NOMO-1 treated with DMSO at 0.1 percent for 48 hours (cell line): ENCODE data around the gene SNX18.
"Not testable (repeated sequence)": the region's sequence is repeated elsewhere in the genome, so short reads cannot be mapped to it uniquely, and the experiment has no call there.

Experiments used
- DNase-seq: peaks from one replicate; lab custom pipeline; 2025; ENCODE audit not compliant: unreplicated experiment; lab: John Stamatoyannopoulos, UW

The SNX18 gene

GRCh38 chr5:54517512-54518145 is at the start of gene SNX18:
SNX18 (plus strand) TSS chr5:54517759; CDS start chr5:54517953, 194 bp downstream.
- peak; percentile 90 for DNase-seq

GRCh38 chr5:54469622-54470021 is 47.9 kb upstream of the SNX18 start:
- peak; percentile 41 for DNase-seq

GRCh38 chr5:54470128-54470527 is 47.4 kb upstream of the SNX18 start:
- no peak for DNase-seq

GRCh38 chr5:54470677-54471076 is 46.9 kb upstream of the SNX18 start:
- no peak for DNase-seq

GRCh38 chr5:54471398-54471797 is 46.2 kb upstream of the SNX18 start:
- no peak for DNase-seq

- DNase-seq: no peak
Measured at GRCh38 chr5:54476682-54477081, 40.9 kb upstream of the SNX18 start.

GRCh38 chr5:54477941-54478478 is 39.5 kb upstream of the SNX18 start:
- DNase-seq: no peak

GRCh38 chr5:54480296-54480695 is 37.3 kb upstream of the SNX18 start:
- peak; percentile 51 for DNase-seq

GRCh38 chr5:54484219-54484894 is 33.2 kb upstream of the SNX18 start:
- DNase-seq: no peak

- DNase-seq: not testable (repeated sequence)
Measured at GRCh38 chr5:54485659-54486058, 31.9 kb upstream of the SNX18 start.

- DNase-seq: not testable (repeated sequence)
Measured at GRCh38 chr5:54489648-54489979, 27.9 kb upstream of the SNX18 start.

GRCh38 chr5:54491326-54491725 is 26.2 kb upstream of the SNX18 start:
- no peak for DNase-seq

GRCh38 chr5:54492178-54492577 is 25.4 kb upstream of the SNX18 start:
- no peak for DNase-seq

- DNase-seq: no peak
Measured at GRCh38 chr5:54495027-54495426, 22.5 kb upstream of the SNX18 start.

- DNase-seq: peak; percentile 37
Measured at GRCh38 chr5:54514291-54514690, 3.3 kb upstream of the SNX18 start.

GRCh38 chr5:54514841-54515432 is 2.6 kb upstream of the SNX18 start:
- peak; percentile 26 for DNase-seq

- no peak for DNase-seq
Measured at GRCh38 chr5:54515634-54516033, 1.9 kb upstream of the SNX18 start.

GRCh38 chr5:54516051-54516655 is 1.4 kb upstream of the SNX18 start:
- no peak for DNase-seq

GRCh38 chr5:54517174-54517511 is 416 bp upstream of the SNX18 start:
- DNase-seq: no peak

- peak; percentile 22 for DNase-seq
Measured at GRCh38 chr5:54518146-54518817, 723 bp downstream of the SNX18 start.

- no peak for DNase-seq
Measured at GRCh38 chr5:54518818-54519508, 1.4 kb downstream of the SNX18 start.
